ENCODE measurements around the gene UTP3.
"Not testable (repeated sequence)": the region's sequence is repeated elsewhere in the genome, so short reads cannot be mapped to it uniquely, and the experiment has no call there.

Gene UTP3

DNA sequence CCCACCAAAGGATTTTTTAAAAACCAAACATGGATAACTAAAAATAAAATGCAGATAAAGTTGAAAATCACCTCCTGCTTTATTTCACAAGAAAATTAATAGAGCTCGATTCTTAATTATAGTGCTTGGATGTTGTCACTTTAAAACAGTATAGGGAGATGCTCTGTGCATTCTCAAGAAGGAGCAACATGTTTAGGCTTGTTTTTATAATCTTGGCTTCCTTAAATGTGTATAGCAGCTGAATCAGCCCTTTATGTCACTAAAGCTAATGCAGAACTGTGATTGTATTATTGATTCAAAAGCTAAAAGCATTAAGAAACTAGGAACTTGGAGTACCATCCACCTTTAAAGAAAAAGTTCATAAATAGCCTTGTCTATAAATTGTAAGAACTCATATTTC lies 12.9 kb downstream of the UTP3 start:
- DNase-seq (ENCODE audit: low read depth, low spot score) = no peak
- TF ChIP-seq, protein P1, sequence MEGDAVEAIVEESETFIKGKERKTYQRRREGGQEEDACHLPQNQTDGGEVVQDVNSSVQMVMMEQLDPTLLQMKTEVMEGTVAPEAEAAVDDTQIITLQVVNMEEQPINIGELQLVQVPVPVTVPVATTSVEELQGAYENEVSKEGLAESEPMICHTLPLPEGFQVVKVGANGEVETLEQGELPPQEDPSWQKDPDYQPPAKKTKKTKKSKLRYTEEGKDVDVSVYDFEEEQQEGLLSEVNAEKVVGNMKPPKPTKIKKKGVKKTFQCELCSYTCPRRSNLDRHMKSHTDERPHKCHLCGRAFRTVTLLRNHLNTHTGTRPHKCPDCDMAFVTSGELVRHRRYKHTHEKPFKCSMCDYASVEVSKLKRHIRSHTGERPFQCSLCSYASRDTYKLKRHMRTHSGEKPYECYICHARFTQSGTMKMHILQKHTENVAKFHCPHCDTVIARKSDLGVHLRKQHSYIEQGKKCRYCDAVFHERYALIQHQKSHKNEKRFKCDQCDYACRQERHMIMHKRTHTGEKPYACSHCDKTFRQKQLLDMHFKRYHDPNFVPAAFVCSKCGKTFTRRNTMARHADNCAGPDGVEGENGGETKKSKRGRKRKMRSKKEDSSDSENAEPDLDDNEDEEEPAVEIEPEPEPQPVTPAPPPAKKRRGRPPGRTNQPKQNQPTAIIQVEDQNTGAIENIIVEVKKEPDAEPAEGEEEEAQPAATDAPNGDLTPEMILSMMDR (IDR thresholded peaks at IDR 0.05; ENCODE audit: insufficient read depth, low read length, missing control alignments) = no peak
- POLR2A ChIA-PET = no interaction called here
- CTCF ChIA-PET = interaction anchor here (0.8 to 1.1 kb wide), 3 partner anchors 8 to 19 kb away, joined by 3 to 5 read pairs (median 5); no protein-coding TSS in a partner anchor
- no peak overlapping the region for H3K4me3 ChIP-seq (ENCODE audit: low read depth, low read length)

DNA sequence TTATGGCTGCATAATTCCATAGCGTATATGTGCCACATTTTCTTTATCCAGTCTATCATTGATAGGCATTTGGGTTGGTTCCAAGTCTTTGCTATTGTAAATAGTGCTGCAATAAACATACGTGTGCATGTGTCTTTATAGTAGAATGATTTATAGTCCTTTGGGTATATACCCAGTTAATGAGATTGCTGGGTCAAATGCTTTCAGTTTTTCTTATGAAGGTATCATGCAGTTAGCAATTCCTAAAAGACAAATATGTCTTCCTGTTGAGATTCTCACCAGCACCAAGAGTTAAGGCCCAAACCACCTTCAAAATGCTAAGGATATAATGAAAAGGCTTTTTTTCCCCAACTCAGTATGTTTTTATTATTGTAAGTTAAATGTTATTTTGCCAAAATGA lies 14.3 kb downstream of the UTP3 start:
- DNase-seq (ENCODE audit: low read depth, low spot score); POLR2A ChIA-PET; H3K4me3 ChIP-seq (ENCODE audit: low read depth, low read length): not testable (repeated sequence)
- CTCF ChIA-PET = interaction anchor here (1.5 kb wide), 2 partner anchors 13 to 17 kb away, joined by 3 to 5 read pairs; no protein-coding TSS in a partner anchor

DNA sequence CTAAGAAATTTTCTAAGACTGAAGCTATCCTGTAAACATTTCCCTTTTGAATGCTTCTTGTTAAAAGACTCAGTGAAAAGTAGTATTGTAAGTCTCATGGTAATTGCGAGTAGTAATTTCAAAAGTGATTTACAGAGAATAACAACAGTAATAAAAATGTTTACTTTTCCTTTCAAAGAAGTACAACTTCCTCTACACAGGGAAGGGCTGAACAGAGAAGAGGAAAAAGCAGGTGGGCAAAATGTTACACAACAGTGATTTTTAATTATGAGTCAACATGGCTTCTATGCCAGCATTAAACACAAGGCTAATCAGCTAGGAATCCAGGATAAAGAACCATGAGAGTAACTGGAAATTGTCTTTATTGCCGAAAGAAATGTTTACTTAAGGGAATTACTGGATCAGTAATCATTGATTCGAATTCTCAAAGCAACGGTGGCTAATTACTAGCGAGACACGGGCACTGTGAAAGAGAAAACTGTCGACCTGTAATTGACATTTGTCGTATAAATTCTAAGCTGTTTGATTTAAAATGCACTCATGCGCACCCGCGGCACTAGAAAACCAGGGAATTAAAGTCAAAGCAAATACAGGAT lies 15.4 kb downstream of the UTP3 start:
- ChIA-PET CTCF (interaction anchor here (0.6 to 3.7 kb wide), 16 partner anchors 8 to 1008 kb away, joined by 3 to 31 read pairs (median 4); partner anchors contain the start of genes RUFY3 and UTP3), POLR2A (interaction anchor here (0.7 to 1.2 kb wide), 4 partner anchors 13 to 99 kb away, joined by 3 to 4 read pairs (median 3); partner anchors contain the start of gene UTP3)
- peak overlapping the region; percentile 69 for H3K4me3 ChIP-seq (ENCODE audit: low read depth, low read length)
- TF ChIP-seq, protein P1 (IDR thresholded peaks at IDR 0.05; ENCODE audit: insufficient read depth, low read length, missing control alignments) = no peak
- no peak for DNase-seq (ENCODE audit: low read depth, low spot score)

DNA sequence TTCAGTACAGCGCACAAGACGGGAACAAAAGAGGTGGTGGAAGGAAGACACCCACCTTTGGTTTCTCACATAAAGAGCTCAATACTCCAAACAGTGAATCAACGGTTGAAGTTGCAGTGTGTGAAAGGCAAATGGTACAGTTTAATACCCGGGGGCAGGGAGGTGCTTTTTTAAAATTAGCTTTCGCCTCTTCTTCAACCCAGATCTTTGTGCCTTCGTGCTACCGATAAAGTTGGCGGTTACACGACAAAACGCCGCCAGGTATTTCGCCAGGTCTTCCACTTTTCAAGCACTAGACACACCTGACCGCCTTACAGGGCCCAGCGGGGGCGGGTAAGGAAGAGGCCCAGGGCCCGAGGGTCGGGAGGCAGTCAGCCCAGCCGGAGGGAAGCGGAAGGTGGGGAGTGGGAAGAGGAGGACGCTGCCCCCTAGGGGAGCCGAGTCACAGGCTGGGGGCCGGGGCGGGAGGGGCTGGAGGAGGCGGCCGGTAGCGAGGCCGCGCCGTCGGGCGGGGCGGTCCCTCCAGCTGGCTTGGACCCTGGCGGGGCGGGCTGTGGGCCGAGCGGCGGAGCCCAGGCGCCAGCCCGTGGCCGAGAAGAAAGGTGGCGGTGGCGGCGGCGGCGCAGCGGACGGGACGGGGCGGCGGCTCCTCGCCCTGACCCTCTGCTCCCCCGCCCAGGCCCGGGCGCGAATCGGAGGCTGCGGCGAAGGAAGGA lies 16.0 kb downstream of the UTP3 start:
- DNase-seq (ENCODE audit: low read depth, low spot score) = no peak
- H3K4me3 ChIP-seq (ENCODE audit: low read depth, low read length) = peak overlapping the region; percentile 69
- ChIA-PET POLR2A (interaction anchor here (0.7 to 1.4 kb wide), 7 partner anchors 10 to 305 kb away, joined by 3 to 6 read pairs (median 3); partner anchors contain the start of genes GRSF1, MOB1B and UTP3), CTCF (interaction anchor here (0.6 to 3.7 kb wide), 17 partner anchors 9 to 1007 kb away, joined by 3 to 31 read pairs (median 4); partner anchors contain the start of genes RUFY3 and UTP3)
- TF ChIP-seq, protein P1 (IDR thresholded peaks at IDR 0.05; ENCODE audit: insufficient read depth, low read length, missing control alignments) = peak; percentile 51

DNA sequence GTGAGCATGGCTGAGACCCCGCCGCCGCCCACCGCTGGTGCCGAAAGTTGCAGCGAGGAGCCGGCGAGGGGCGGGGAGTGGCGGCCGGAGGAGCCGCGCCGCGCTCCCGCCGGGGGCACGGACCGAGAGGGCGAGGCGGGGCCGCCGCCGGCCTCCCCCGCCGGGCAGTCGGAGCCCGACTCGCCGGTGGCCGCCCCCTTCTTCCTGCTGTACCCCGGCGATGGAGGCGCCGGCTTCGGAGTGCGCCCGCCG lies 16.5 kb downstream of the UTP3 start:
- ChIA-PET CTCF (interaction anchor here (1.5 to 3.7 kb wide), 6 partner anchors 9 to 53 kb away, joined by 4 to 31 read pairs (median 8); partner anchors contain the start of gene UTP3), POLR2A (interaction anchor here (0.7 to 1.4 kb wide), 5 partner anchors 10 to 304 kb away, joined by 3 to 6 read pairs (median 3); partner anchors contain the start of genes GRSF1 and MOB1B)
- DNase-seq (ENCODE audit: low read depth, low spot score) = no peak
- H3K4me3 ChIP-seq (ENCODE audit: low read depth, low read length) = peak overlapping the region; percentile 69
- TF ChIP-seq, protein P1 (IDR thresholded peaks at IDR 0.05; ENCODE audit: insufficient read depth, low read length, missing control alignments) = no peak

DNA sequence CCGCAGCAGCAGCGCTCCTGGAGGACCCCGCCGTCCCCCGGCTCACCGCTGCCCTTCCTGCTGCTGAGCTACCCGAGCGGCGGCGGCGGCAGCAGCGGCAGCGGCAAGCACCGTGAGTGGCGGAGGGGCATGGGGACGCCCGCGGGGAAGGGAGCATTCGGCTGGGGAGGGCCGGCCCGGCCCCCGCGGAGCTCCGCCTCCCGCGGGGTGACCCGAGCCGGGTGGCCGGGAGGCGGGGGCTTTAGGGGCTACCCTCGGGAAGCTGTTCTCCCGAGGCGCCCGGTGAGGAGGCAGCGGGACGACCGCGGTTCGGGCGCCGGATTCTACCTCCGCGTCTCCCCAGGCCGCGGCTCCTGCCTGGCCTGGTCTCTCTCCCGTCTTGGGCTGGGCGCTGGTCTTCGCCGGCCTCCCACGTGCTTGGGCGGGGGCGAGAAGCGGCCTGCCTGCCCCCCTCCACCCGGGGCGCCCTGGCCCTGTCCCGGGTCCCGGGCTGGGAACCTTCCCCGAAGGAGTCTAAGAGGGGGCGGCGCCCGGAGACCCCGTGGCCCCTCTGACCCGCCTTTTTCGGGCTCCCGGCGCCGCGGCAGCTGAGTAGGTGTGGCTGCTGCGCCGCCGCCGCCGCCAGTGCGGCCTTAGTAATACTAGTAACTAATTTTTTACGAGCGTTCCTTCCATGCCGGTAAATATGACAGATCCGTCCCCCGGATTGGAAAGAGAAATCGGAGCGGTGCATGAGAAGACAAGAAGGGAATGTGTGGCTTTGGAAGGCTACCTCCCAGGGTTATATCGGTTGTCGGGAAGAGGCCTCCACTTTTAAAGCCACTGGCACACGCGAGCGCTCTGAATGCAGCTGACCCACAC lies 17.1 kb downstream of the UTP3 start:
- peak overlapping the region; percentile 69 for H3K4me3 ChIP-seq (ENCODE audit: low read depth, low read length)
- POLR2A ChIA-PET = interaction anchor here (0.6 to 1.4 kb wide), 7 partner anchors 9 to 304 kb away, joined by 3 to 6 read pairs (median 3); partner anchors contain the start of genes GRSF1 and MOB1B
- TF ChIP-seq, protein P1 (IDR thresholded peaks at IDR 0.05; ENCODE audit: insufficient read depth, low read length, missing control alignments) = no peak
- CTCF ChIA-PET = interaction anchor here (1.0 to 3.7 kb wide), 7 partner anchors 10 to 54 kb away, joined by 3 to 31 read pairs (median 6); partner anchors contain the start of gene UTP3
- DNase-seq (ENCODE audit: low read depth, low spot score) = no peak
